HepG2 (cell line): ENCODE data around the gene RINL. TPM values are rescaled to one million over a fixed set of nuclear protein-coding genes. Genes with fewer than 3 reads are reported as not detected.
A peak's percentile ranks its signal among the peaks of the same experiment; 100 is the strongest.

ENCODE experiments used
- CHD4 ChIP-seq: fragments of 200-600 bp; sonication (generic); IDR thresholded peaks from 2 replicates; pipeline ENCODE4 v1.7.0; 2017; ENCODE audit warnings: mild to moderate bottlenecking, low read length, borderline replicate concordance
- CTCF ChIP-seq: sonication (generic); formaldehyde crosslinking; IDR thresholded peaks from 2 replicates; pipeline ENCODE4 v1.5.0; 2020; ENCODE audit warnings: mild to moderate bottlenecking, missing genetic modification reagents, moderate library complexity
- HIC2 ChIP-seq: sonication (generic); formaldehyde crosslinking; IDR thresholded peaks from 2 replicates; pipeline ENCODE4 v1.9.0; 2022; ENCODE audit warnings: low read depth, missing genetic modification reagents
- HMGA1 ChIP-seq: sonication (generic); formaldehyde crosslinking; conservative IDR thresholded peaks from 2 replicates; pipeline ENCODE4 v1.4.0; 2020; ENCODE audit warnings: missing genetic modification reagents
- HNRNPLL ChIP-seq: fragments of 200-400 bp; formaldehyde crosslinking; IDR thresholded peaks from 2 replicates; pipeline ENCODE4 v1.6.1; 2017; ENCODE audit warnings: mild to moderate bottlenecking, low read depth, low read length; ENCODE audit not compliant: poor library complexity, severe bottlenecking
- MED13 ChIP-seq: sonication (generic); formaldehyde crosslinking; IDR thresholded peaks from 2 replicates; pipeline ENCODE4 v1.5.0; 2020; ENCODE audit warnings: missing genetic modification reagents
- MIER3 ChIP-seq: IDR thresholded peaks from 2 replicates; pipeline ENCODE4 v1.6.1; 2016; ENCODE audit warnings: missing compliant biosample characterization, borderline replicate concordance
- NFYB ChIP-seq: sonication (generic); formaldehyde crosslinking; IDR thresholded peaks from 2 replicates; pipeline ENCODE4 v1.4.0; 2020; ENCODE audit warnings: missing genetic modification reagents
- NR2F6 ChIP-seq, 2 experiments: IDR thresholded peaks; 2 replicates each; pipeline ENCODE4 v1.6.1; 2016; ENCODE audit warnings: antibody characterized with exemption in 1 of 2, mild to moderate bottlenecking in 1 of 2
- PHF21A ChIP-seq: sonication (generic); formaldehyde crosslinking; IDR thresholded peaks from 2 replicates; pipeline ENCODE4 v1.5.0; 2020; ENCODE audit warnings: mild to moderate bottlenecking, missing genetic modification reagents
- SNAPC5 ChIP-seq: sonication (generic); formaldehyde crosslinking; IDR thresholded peaks from 2 replicates; pipeline ENCODE4 v1.8.1; 2023; ENCODE audit warnings: mild to moderate bottlenecking, missing genetic modification reagents, borderline replicate concordance
- SOX13 ChIP-seq, 3 experiments: fragments of 450-650 bp in 1 of 3; sonication (generic) in 1 of 3; formaldehyde crosslinking in 1 of 3; IDR thresholded peaks in 2 of 3; conservative IDR thresholded peaks in 1 of 3; 2 replicates each; pipeline versions ENCODE4 v1.5.0 to v1.6.1; 2016 to 2020; ENCODE audit warnings: antibody characterized with exemption in 1 of 3, mild to moderate bottlenecking in 1 of 3, missing compliant biosample characterization in 1 of 3, missing genetic modification reagents in 1 of 3, moderate library complexity in 1 of 3
- THAP11 ChIP-seq: IDR thresholded peaks from 2 replicates; pipeline ENCODE4 v1.6.1; 2016; ENCODE audit warnings: missing biosample characterization, missing genetic modification reagents
- ZBTB49 ChIP-seq: sonication (generic); formaldehyde crosslinking; IDR thresholded peaks from 2 replicates; pipeline ENCODE4 v1.4.0; 2020; ENCODE audit warnings: missing genetic modification reagents, borderline replicate concordance
- ZNF225 ChIP-seq: sonication (generic); formaldehyde crosslinking; IDR thresholded peaks from 2 replicates; pipeline ENCODE4 v1.4.0; 2020; ENCODE audit warnings: mild to moderate bottlenecking, missing genetic modification reagents
- ZNF281 ChIP-seq: sonication (generic); formaldehyde crosslinking; IDR thresholded peaks from 2 replicates; pipeline ENCODE4 v1.4.0; 2020; ENCODE audit warnings: missing genetic modification reagents, borderline replicate concordance
- ZNF331 ChIP-seq: sonication (generic); formaldehyde crosslinking; IDR thresholded peaks from 2 replicates; pipeline ENCODE4 v1.4.0; 2020; ENCODE audit warnings: missing genetic modification reagents
- polyA plus RNA-seq, 8 experiments: library from polyadenylated mRNA; depleted of rRNA in 3 of 8; stranded (reverse) in 7 of 8; unstranded in 1 of 8; fragments of >200 nt; fragmentation: Illumina TruSeq in 4 of 8; extraction: Trizol in 4 of 8; gene quantifications; 2 replicates each; pipeline versions ENCODE4 v1.2.1 to v1.2.3, GENCODE V29; 2011 to 2016; ENCODE audit warnings: low read depth in 4 of 8, missing spikeins in 1 of 8, mixed read lengths in 1 of 8; ENCODE audit not compliant: insufficient read depth in 1 of 8
- total RNA-seq, 5 experiments: library from RNA; depleted of rRNA; stranded (reverse); fragments of >200 nt; fragmentation: Illumina TruSeq; extraction: Trizol; gene quantifications; 2 replicates each; pipeline ENCODE4 v1.2.3, GENCODE V29; 2016; ENCODE audit warnings: low read depth in 1 of 5

RINL gene
- total and polyA plus RNA-seq, 2 of the 13 experiments (the other 11 are each of a cell fraction or from before 2014, with no cell fraction given) = 11.4 to 18.0 TPM

- TF ChIP-seq HIC2 (CRISPR knock-in tag) = no peak
- no peak for TF ChIP-seq NFYB (CRISPR knock-in tag)
- TF ChIP-seq PHF21A (CRISPR knock-in tag) = no peak
- no peak for TF ChIP-seq ZNF225 (CRISPR knock-in tag)
- TF ChIP-seq NR2F6 (IDR thresholded peaks at IDR 0.05) = no peak
- TF ChIP-seq NR2F6 (CRISPR knock-in tag; IDR thresholded peaks at IDR 0.05) = peak; percentile 40; the same call in 1 of the 2 replicates
- no peak for TF ChIP-seq CTCF (CRISPR knock-in tag)
- TF ChIP-seq SNAPC5 (CRISPR knock-in tag) = no peak
- TF ChIP-seq CHD4 = 0 out of 2 replicates have a peak, but pooled peaks have one; percentile 64
- TF ChIP-seq THAP11 (CRISPR knock-in tag) = no peak
- TF ChIP-seq ZBTB49 (CRISPR knock-in tag) = no peak
- no peak for TF ChIP-seq HMGA1 (CRISPR knock-in tag)
- no peak for TF ChIP-seq MIER3 (CRISPR knock-in tag)
- no peak for TF ChIP-seq MED13 (CRISPR knock-in tag)
- TF ChIP-seq ZNF331 (CRISPR knock-in tag) = 0 out of 2 replicates have a peak, but pooled peaks have one; percentile 3
- TF ChIP-seq SOX13 (IDR thresholded peaks at IDR 0.05) = no peak
- 0 out of 4 replicates have a peak, but pooled peaks of 1 of the 2 experiments have one; percentile 2 for TF ChIP-seq SOX13 (CRISPR knock-in tag; conservative IDR thresholded peaks at IDR 0.05 in 1 of 2, IDR thresholded peaks at IDR 0.05 in 1 of 2)
- no peak for TF ChIP-seq ZNF281 (CRISPR knock-in tag)
- no peak for TF ChIP-seq HNRNPLL
Observed at GRCh38 chr19:38900202-38900629, 22.1 kb upstream of the RINL start (continued).
